Endothelial cell of umbilical vein (primary cell): ENCODE data around the gene DRC7. TPM values are rescaled to one million over a fixed set of nuclear protein-coding genes. Genes with fewer than 3 reads are reported as not detected.

ENCODE experiments used
- BruUV-seq: library from RNA; stranded (reverse); fragments of 400-500 nt; replicated peaks from 2 replicates; lab custom pipeline; 2021; lab: Mats Ljungman, UMichigan
- CTCF ChIA-PET: fragments of 300-600, 350-600 bp; sonication (Branson Sonifier 250); formaldehyde crosslinking; loops from one replicate; lab custom pipeline; 2021; ENCODE audit warnings: antibody characterized with exemption, inconsistent platforms; lab: Charles Lee
- POLR2A ChIA-PET: fragments of 300-600, 350-600 bp; sonication (Branson Sonifier 250); formaldehyde crosslinking; loops from one replicate; lab custom pipeline; 2021; ENCODE audit warnings: antibody characterized with exemption, inconsistent platforms; lab: Charles Lee
- DNase-seq: peaks from one replicate; pipeline ENCODE4 v3.0.0-alpha.2; 2011; ENCODE audit warnings: low read depth, low spot score
- FAIRE-seq: peaks from 2 replicates; lab custom pipeline; 2011; peaks lifted over from hg19 to GRCh38; lab: Jason Lieb, UNC
- H2AFZ ChIP-seq: 2 replicates; pipeline ENCODE4 v1.6.0; 2012; ENCODE audit warnings: low read depth, low read length, control low read depth, inconsistent platforms
- H3K27ac ChIP-seq: 2 replicates; pipeline ENCODE4 v1.5.1; 2011; ENCODE audit warnings: low read depth, mild to moderate bottlenecking, control low read depth, low read length, moderate library complexity; ENCODE audit not compliant: insufficient read depth
- H3K27me3 ChIP-seq, 2 experiments: 2 replicates each; pipeline versions ENCODE4 v1.6.0 to v1.6.1; 2011; ENCODE audit warnings: low read length in 2 of 2, mixed read lengths in 1 of 2; ENCODE audit not compliant: control insufficient read depth in 2 of 2, insufficient read depth in 2 of 2
- H3K36me3 ChIP-seq, 2 experiments: 2 replicates in 1 of 2; 3 replicates in 1 of 2; pipeline ENCODE4 v1.5.1; 2011; ENCODE audit warnings: low read length in 2 of 2, mild to moderate bottlenecking in 1 of 2, moderate library complexity in 1 of 2; ENCODE audit not compliant: control insufficient read depth in 2 of 2, insufficient read depth in 2 of 2; ENCODE audit errors: extremely low read depth in 1 of 2
- H3K4me1 ChIP-seq: 3 replicates; pipeline ENCODE4 v1.5.1; 2011; ENCODE audit warnings: mild to moderate bottlenecking, low read length; ENCODE audit not compliant: control insufficient read depth, insufficient read depth; ENCODE audit errors: extremely low read depth
- H3K4me2 ChIP-seq: 2 replicates; pipeline ENCODE4 v1.6.1; 2011; ENCODE audit warnings: low read length, control low read depth, mixed read lengths; ENCODE audit not compliant: insufficient read depth
- H3K4me3 ChIP-seq, 3 experiments: fragments of 200-600 bp in 1 of 3; sonication (generic), shearing (Covaris generic) in 1 of 3; replicated peaks in 1 of 3; 2 replicates each; pipeline ENCODE4 v1.5.1; 2011 to 2016; ENCODE audit warnings: control low read depth in 3 of 3, low read length in 3 of 3, mild to moderate bottlenecking in 2 of 3, inconsistent platforms in 1 of 3, low read depth in 1 of 3, moderate library complexity in 1 of 3; ENCODE audit not compliant: insufficient read depth in 1 of 3
- H3K79me2 ChIP-seq: 2 replicates; pipeline ENCODE4 v1.6.0; 2012; ENCODE audit warnings: low read length, inconsistent platforms; ENCODE audit not compliant: control insufficient read depth, insufficient read depth
- H3K9ac ChIP-seq: replicated peaks from 2 replicates; pipeline ENCODE3; 2011; ENCODE audit warnings: low read length, control low read depth; ENCODE audit not compliant: insufficient read depth; ENCODE audit errors: extremely low read depth
- H3K9me1 ChIP-seq: replicated peaks from 3 replicates; pipeline ENCODE4 v1.6.0; 2011; ENCODE audit warnings: mild to moderate bottlenecking, low read length; ENCODE audit not compliant: control insufficient read depth, insufficient read depth; ENCODE audit errors: extremely low read depth
- H3K9me3 ChIP-seq: replicated peaks from 2 replicates; pipeline ENCODE4 v1.5.1; 2012; ENCODE audit warnings: low read length, inconsistent platforms; ENCODE audit not compliant: control insufficient read depth, insufficient read depth
- H4K20me1 ChIP-seq: replicated peaks from 2 replicates; pipeline ENCODE3; 2011; ENCODE audit warnings: mild to moderate bottlenecking, low read length; ENCODE audit not compliant: control insufficient read depth, insufficient read depth; ENCODE audit errors: extremely low read depth
- CTCF ChIP-seq, 2 donors: IDR thresholded peaks; 1 replicate in 1 of 2; 2 replicates in 1 of 2; pipeline ENCODE4 v1.5.1; 2011; ENCODE audit warnings: low read length in 2 of 2, mild to moderate bottlenecking in 2 of 2, moderate library complexity in 2 of 2, control low read depth in 1 of 2, inconsistent platforms in 1 of 2, low read depth in 1 of 2; ENCODE audit not compliant: insufficient read depth in 1 of 2; ENCODE audit errors: extremely low read depth in 1 of 2
- EZH2 ChIP-seq: IDR thresholded peaks from 2 replicates; pipeline ENCODE4 v1.6.1; 2012; ENCODE audit warnings: borderline replicate concordance, low read depth, mild to moderate bottlenecking, moderate library complexity, low read length, inconsistent platforms; ENCODE audit not compliant: severe bottlenecking
- FOS ChIP-seq: IDR thresholded peaks from 2 replicates; pipeline ENCODE4 v1.6.1; 2011; ENCODE audit warnings: mild to moderate bottlenecking, low read length, moderate library complexity, borderline replicate concordance; ENCODE audit not compliant: insufficient read depth
- GATA2 ChIP-seq: IDR thresholded peaks from 2 replicates; pipeline ENCODE4 v1.7.0; 2011; ENCODE audit warnings: low read depth, mild to moderate bottlenecking, moderate library complexity, mixed read lengths, low read length; ENCODE audit not compliant: insufficient read length, insufficient read depth
- JUN ChIP-seq: IDR thresholded peaks from 2 replicates; pipeline ENCODE4 v1.6.1; 2011; ENCODE audit warnings: borderline replicate concordance, low read depth; ENCODE audit not compliant: insufficient read length, insufficient read depth
- dilution Hi-C: fragments of 300-500 bp; cut with MboI; formaldehyde crosslinking; loops from one replicate; pipeline ENCODE4 v1.15.0; 2019; ENCODE audit warnings: low sequenced_read_pairs; ENCODE audit not compliant: extremely low pct_ligation_motif_present
- intact Hi-C: fragments of 100-400 bp; cut with micrococcal nuclease; formaldehyde crosslinking; loops from one replicate; pipeline ENCODE4 v1.10.0; 2022
- polyA plus RNA-seq, 4 experiments: library from polyadenylated mRNA; depleted of rRNA in 3 of 4; stranded (reverse) in 3 of 4; unstranded in 1 of 4; fragments of >200 nt; gene quantifications; 2 replicates each; pipeline versions ENCODE4 v1.2.1 to v1.2.3, GENCODE V29; 2011 to 2012; ENCODE audit warnings: missing spikeins in 1 of 4
- total RNA-seq: library from RNA; stranded (reverse); gene quantifications from 2 replicates; pipeline ENCODE4 v1.2.3, GENCODE V29; 2021

The DRC7 gene
- total and polyA plus RNA-seq, 2 donors (not counting 3 experiments of a cell fraction or from before 2014, with no cell fraction given): 0.13 to 0.77 TPM

- Histone ChIP-seq H3K4me3 (no peak overlapping the region), H3K9me3 (no peaks in the 10 kb centered on the region), H2AFZ (no peak overlapping the region), H3K9me1 (no peaks in the 10 kb centered on the region), H3K36me3 (no peaks in the 10 kb centered on the region), H3K27ac (no peak overlapping the region), H3K4me2 (no peak overlapping the region), H4K20me1 (no peaks in the 10 kb centered on the region), H3K27me3 (no peaks in the 10 kb centered on the region), H3K9ac (no peak overlapping the region), H3K4me1 (peaks cover 7% of the 10 kb centered on the region), H3K79me2 (no peaks in the 10 kb centered on the region)
- intact Hi-C loops: no loop called here
- no TSS peak for BruUV-seq
- dilution Hi-C loops: no loop called here
- TF ChIP-seq EZH2 (no peak), GATA2 (no peak), FOS (no peak), CTCF (IDR thresholded peaks at IDR 0.05; ENCODE audit: extremely low read depth in 1 of 2, insufficient read depth in 1 of 2, low read depth in 1 of 2, low read length in 2 of 2) (no peak), JUN (no peak)
- DNase-seq: no peak
- FAIRE-seq: no peak
- CTCF ChIA-PET: interaction anchor here (0.7 to 0.8 kb wide), 2 partner anchors 9 to 13 kb away, joined by 3 to 5 read pairs; no protein-coding TSS in a partner anchor
- POLR2A ChIA-PET: no interaction called here
These were observed 13.7 kb upstream of the DRC7 start for GRCh38 chr16:57680842-57681375.
